Neutrophil (primary cell): ENCODE measurements around the gene GLIS1.

Source experiments
- H3K27ac ChIP-seq: fragments of 200-600 bp; sonication (generic); 2 replicates; pipeline ENCODE4 v1.5.1; 2016; ENCODE audit warnings: mild to moderate bottlenecking, moderate library complexity
- H3K27me3 ChIP-seq: fragments of 200-600 bp; sonication (generic); 2 replicates; pipeline ENCODE4 v1.6.0; 2016; ENCODE audit warnings: mild to moderate bottlenecking
- H3K36me3 ChIP-seq: fragments of 200-600 bp; sonication (generic); 2 replicates; pipeline ENCODE4 v1.5.1; 2017
- H3K4me1 ChIP-seq, 2 experiments: fragments of 200-600 bp in 1 of 2; sonication (generic) in 1 of 2; 1 replicate in 1 of 2; 2 replicates in 1 of 2; pipeline versions ENCODE4 v1.5.1 to v1.6.1; 2013 to 2016; ENCODE audit warnings: low read depth in 1 of 2, low read length in 1 of 2, mild to moderate bottlenecking in 1 of 2, moderate library complexity in 1 of 2; ENCODE audit not compliant: control insufficient read depth in 1 of 2, insufficient read depth in 1 of 2
- H3K4me3 ChIP-seq, 2 experiments: fragments of 200-600 bp in 1 of 2; sonication (generic) in 1 of 2; 1 replicate in 1 of 2; 2 replicates in 1 of 2; pipeline ENCODE4 v1.5.1; 2013 to 2016; ENCODE audit warnings: low read depth in 1 of 2, low read length in 1 of 2, mild to moderate bottlenecking in 1 of 2, moderate library complexity in 1 of 2
- H3K9me3 ChIP-seq: fragments of 200-600 bp; sonication (generic); 2 replicates; pipeline ENCODE4 v1.5.1; 2016
- CTCF ChIP-seq: fragments of 200-600 bp; sonication (generic); IDR thresholded peaks from 2 replicates; pipeline ENCODE4 v1.5.1; 2016; ENCODE audit warnings: antibody characterized with exemption

Gene GLIS1

GRCh38 chr1:53639251-53639763 lies 99.7 kb downstream of the GLIS1 start:
- H3K36me3 ChIP-seq: no peaks in the 10 kb centered on the region
- no peaks in the 10 kb centered on the region for H3K4me1 ChIP-seq
- no peaks in the 10 kb centered on the region for H3K27me3 ChIP-seq
- no peak overlapping the region for H3K27ac ChIP-seq
- no peaks in the 10 kb centered on the region for H3K9me3 ChIP-seq
- H3K4me3 ChIP-seq: no peak overlapping the region
- no peak for TF ChIP-seq CTCF

- no peaks in the 10 kb centered on the region for H3K27me3 ChIP-seq
- H3K27ac ChIP-seq: no peak overlapping the region
- H3K36me3 ChIP-seq: no peaks in the 10 kb centered on the region
- H3K9me3 ChIP-seq: no peaks in the 10 kb centered on the region
- no peaks in the 10 kb centered on the region for H3K4me1 ChIP-seq
- no peak for TF ChIP-seq CTCF
- no peak overlapping the region for H3K4me3 ChIP-seq
Observed at GRCh38 chr1:53638360-53639035, 100.5 kb downstream of the GLIS1 start.

- no peak for TF ChIP-seq CTCF
Observed at GRCh38 chr1:53637511-53638359, 101.2 kb downstream of the GLIS1 start.

DNA sequence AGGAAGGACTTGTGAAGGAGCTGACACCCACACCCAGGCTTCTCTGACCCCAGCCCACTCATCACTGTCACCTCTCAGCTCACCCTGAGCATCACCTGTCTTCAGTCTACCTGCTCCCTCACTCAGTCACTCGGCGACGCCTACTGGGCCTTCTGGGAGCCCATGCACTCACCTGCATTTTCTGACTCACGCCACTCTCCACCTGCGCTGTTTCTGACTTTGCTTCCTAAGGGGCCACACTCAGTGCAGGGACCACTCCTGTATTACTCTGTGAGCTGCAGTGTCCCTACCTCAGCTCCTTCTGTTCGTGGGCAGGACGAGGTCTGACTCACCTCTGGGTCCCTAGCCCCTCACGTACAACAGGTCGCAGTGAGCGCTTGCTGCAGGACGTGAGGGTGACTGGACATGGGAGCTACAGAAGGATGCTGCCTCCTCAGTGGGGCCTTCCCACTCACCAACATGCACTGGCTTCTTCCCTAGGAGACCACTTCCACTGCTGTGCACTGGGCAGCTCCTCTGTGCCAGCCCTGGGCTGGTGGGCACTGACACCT lies 102.3 kb downstream of the GLIS1 start:
- no peaks in the 10 kb centered on the region for H3K36me3 ChIP-seq
- H3K4me1 ChIP-seq: no peaks in the 10 kb centered on the region
- no peak overlapping the region for H3K4me3 ChIP-seq
- TF ChIP-seq CTCF: no peak
- no peak overlapping the region for H3K27ac ChIP-seq
- no peaks in the 10 kb centered on the region for H3K9me3 ChIP-seq
- H3K27me3 ChIP-seq: no peaks in the 10 kb centered on the region

More at GRCh38 chr1:53637511-53638359, 101.2 kb downstream of the GLIS1 start:
- Histone ChIP-seq H3K36me3 (no peaks in the 10 kb centered on the region), H3K27ac (no peak overlapping the region), H3K27me3 (no peaks in the 10 kb centered on the region), H3K4me1 (no peaks in the 10 kb centered on the region), H3K9me3 (no peaks in the 10 kb centered on the region), H3K4me3 (no peak overlapping the region)

DNA sequence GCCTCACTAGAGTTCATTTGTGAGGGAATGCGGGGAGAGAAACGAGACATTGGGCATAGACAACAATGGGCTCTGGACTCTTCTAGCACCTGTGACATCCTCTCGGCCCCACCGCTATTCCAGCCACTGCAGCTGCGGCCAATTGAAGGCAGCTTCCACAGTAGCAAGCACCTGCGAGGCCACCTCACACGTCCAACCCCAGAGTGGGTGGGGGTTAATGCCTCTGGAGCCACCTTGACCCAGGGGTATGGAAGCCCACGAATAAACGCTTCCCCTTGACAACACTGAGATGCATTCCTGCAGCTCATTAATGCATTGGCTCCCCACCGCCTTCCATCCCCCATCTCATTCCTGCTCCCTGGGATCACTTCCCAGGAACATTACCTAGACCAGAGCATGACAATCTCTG lies 104.4 kb downstream of the GLIS1 start:
- H3K9me3 ChIP-seq: no peaks in the 10 kb centered on the region
- H3K27ac ChIP-seq: no peak overlapping the region
- H3K4me3 ChIP-seq: no peak overlapping the region
- H3K27me3 ChIP-seq: no peaks in the 10 kb centered on the region
- H3K4me1 ChIP-seq: no peaks in the 10 kb centered on the region
- TF ChIP-seq CTCF: no peak
- H3K36me3 ChIP-seq: no peaks in the 10 kb centered on the region
